Breast epithelium (tissue), 3 donors: ENCODE results near the gene ZNF750.

Experiments used
- CTCF ChIP-seq, 3 donors: fragments of 450-650 bp; IDR thresholded peaks; one replicate each; pipeline ENCODE4 v1.5.1; 2016 to 2017; ENCODE audit warnings: antibody characterized with exemption in 3 of 3, mild to moderate bottlenecking in 3 of 3, moderate library complexity in 3 of 3
- POLR2A ChIP-seq: fragments of 450-650 bp; IDR thresholded peaks from one replicate; pipeline ENCODE4 v1.6.1; 2016; ENCODE audit warnings: antibody characterized with exemption, mild to moderate bottlenecking, moderate library complexity
- POLR2AphosphoS5 ChIP-seq, 3 donors: sonication (generic); formaldehyde crosslinking; IDR thresholded peaks; one replicate each; pipeline ENCODE4 v1.6.1; 2017; ENCODE audit warnings: antibody characterized with exemption in 3 of 3

- TF ChIP-seq CTCF (IDR thresholded peaks at IDR 0.05) (no peak), POLR2AphosphoS5 (IDR thresholded peaks at IDR 0.05) (no peak), POLR2A (no peak)
Observed at GRCh38 chr17:82825540-82826124, 14.2 kb downstream of the ZNF750 start.
